HepG2 (cell line): ENCODE data around the gene FYTTD1. TPM values are rescaled to one million over a fixed set of nuclear protein-coding genes. Genes with fewer than 3 reads are reported as not detected.

Experiments used
- ATM ChIP-seq: fragments of 450-650 bp; IDR thresholded peaks from 2 replicates; pipeline ENCODE4 v1.7.1; 2017; ENCODE audit warnings: mild to moderate bottlenecking, borderline replicate concordance
- GPN1 ChIP-seq: sonication (generic); formaldehyde crosslinking; IDR thresholded peaks from 2 replicates; pipeline ENCODE4 v1.5.1; 2020; ENCODE audit warnings: missing genetic modification reagents, borderline replicate concordance
- KDM5B ChIP-seq: sonication (generic); formaldehyde crosslinking; IDR thresholded peaks from 2 replicates; pipeline ENCODE4 v1.4.0; 2020; ENCODE audit warnings: missing genetic modification reagents, mild to moderate bottlenecking, borderline replicate concordance
- MED1 ChIP-seq: sonication (generic); formaldehyde crosslinking; IDR thresholded peaks from 2 replicates; pipeline ENCODE4 v1.4.0; 2020; ENCODE audit warnings: missing genetic modification reagents
- MIER2 ChIP-seq: IDR thresholded peaks from 2 replicates; pipeline ENCODE4 v1.6.1; 2016; ENCODE audit warnings: missing biosample characterization, missing genetic modification reagents
- NFYB ChIP-seq: sonication (generic); formaldehyde crosslinking; IDR thresholded peaks from 2 replicates; pipeline ENCODE4 v1.4.0; 2020; ENCODE audit warnings: missing genetic modification reagents
- PAWR ChIP-seq: sonication (generic); formaldehyde crosslinking; IDR thresholded peaks from 2 replicates; pipeline ENCODE4 v1.4.0; 2020; ENCODE audit warnings: missing genetic modification reagents, mild to moderate bottlenecking, borderline replicate concordance
- SAP130 ChIP-seq: IDR thresholded peaks from 2 replicates; pipeline ENCODE4 v1.6.1; 2016; ENCODE audit warnings: low read depth
- SCMH1 ChIP-seq: sonication (generic); formaldehyde crosslinking; IDR thresholded peaks from 2 replicates; pipeline ENCODE4 v1.9.0; 2021; ENCODE audit warnings: missing genetic modification reagents, mild to moderate bottlenecking, borderline replicate concordance
- SRF ChIP-seq: IDR thresholded peaks from 2 replicates; pipeline ENCODE4 v1.6.1; 2011; ENCODE audit warnings: mild to moderate bottlenecking, low read depth, low read length, moderate library complexity
- ZBTB21 ChIP-seq: sonication (generic); formaldehyde crosslinking; IDR thresholded peaks from 2 replicates; pipeline ENCODE4 v1.4.0; 2020; ENCODE audit warnings: missing genetic modification reagents
- ZFAT ChIP-seq: sonication (generic); formaldehyde crosslinking; conservative IDR thresholded peaks from 2 replicates; pipeline ENCODE4 v1.8.1; 2023; ENCODE audit warnings: missing genetic modification reagents, inconsistent platforms
- ZMYM4 ChIP-seq: sonication (generic); formaldehyde crosslinking; IDR thresholded peaks from 2 replicates; pipeline ENCODE4 v1.8.1; 2023; ENCODE audit warnings: mild to moderate bottlenecking, missing genetic modification reagents
- ZNF431 ChIP-seq: sonication (generic); formaldehyde crosslinking; IDR thresholded peaks from 2 replicates; pipeline ENCODE4 v1.9.0; 2022; ENCODE audit warnings: missing genetic modification reagents, low read depth, mild to moderate bottlenecking, borderline replicate concordance
- ZNF589 ChIP-seq: sonication (generic); formaldehyde crosslinking; conservative IDR thresholded peaks from 2 replicates; pipeline ENCODE4 v1.8.0; 2022; ENCODE audit warnings: mild to moderate bottlenecking, moderate library complexity, missing genetic modification reagents
- ZNF749 ChIP-seq: sonication (generic); formaldehyde crosslinking; IDR thresholded peaks from 2 replicates; pipeline ENCODE4 v1.8.0; 2022; ENCODE audit warnings: mild to moderate bottlenecking, missing genetic modification reagents, moderate library complexity, borderline replicate concordance
- ZNF766 ChIP-seq: sonication (generic); formaldehyde crosslinking; IDR thresholded peaks from 2 replicates; pipeline ENCODE4 v1.5.0; 2020; ENCODE audit warnings: missing genetic modification reagents, borderline replicate concordance
- ZNF841 ChIP-seq: sonication (generic); formaldehyde crosslinking; IDR thresholded peaks from 2 replicates; pipeline ENCODE4 v1.8.1; 2023; ENCODE audit warnings: missing genetic modification reagents, borderline replicate concordance
- ZNF879 ChIP-seq: sonication (generic); formaldehyde crosslinking; IDR thresholded peaks from 2 replicates; pipeline ENCODE4 v1.8.1; 2023; ENCODE audit warnings: missing genetic modification reagents
- polyA plus RNA-seq, 8 experiments: library from polyadenylated mRNA; depleted of rRNA in 3 of 8; stranded (reverse) in 7 of 8; unstranded in 1 of 8; fragments of >200 nt; fragmentation: Illumina TruSeq in 4 of 8; extraction: Trizol in 4 of 8; gene quantifications; 2 replicates each; pipeline versions ENCODE4 v1.2.1 to v1.2.3, GENCODE V29; 2011 to 2016; ENCODE audit warnings: low read depth in 4 of 8, missing spikeins in 1 of 8, mixed read lengths in 1 of 8; ENCODE audit not compliant: insufficient read depth in 1 of 8
- total RNA-seq, 5 experiments: library from RNA; depleted of rRNA; stranded (reverse); fragments of >200 nt; fragmentation: Illumina TruSeq; extraction: Trizol; gene quantifications; 2 replicates each; pipeline ENCODE4 v1.2.3, GENCODE V29; 2016; ENCODE audit warnings: low read depth in 1 of 5
- TF ChIP-seq, protein P1 (sequence below), 2 experiments: sonication (generic) in 1 of 2; formaldehyde crosslinking in 1 of 2; IDR thresholded peaks; 2 replicates each; pipeline versions ENCODE4 v1.4.0 to v1.6.1; 2016 to 2020; ENCODE audit warnings: borderline replicate concordance in 1 of 2, low read depth in 1 of 2, mild to moderate bottlenecking in 1 of 2, missing genetic modification reagents in 1 of 2
- TF ChIP-seq, protein P2 (sequence below): sonication (generic); formaldehyde crosslinking; IDR thresholded peaks from 2 replicates; pipeline ENCODE4 v1.5.0; 2020; ENCODE audit warnings: missing genetic modification reagents

FYTTD1 gene
- total and polyA plus RNA-seq, 2 of the 13 experiments (the other 11 are each of a cell fraction or from before 2014, with no cell fraction given): 6.5 to 28.8 TPM

DNA sequence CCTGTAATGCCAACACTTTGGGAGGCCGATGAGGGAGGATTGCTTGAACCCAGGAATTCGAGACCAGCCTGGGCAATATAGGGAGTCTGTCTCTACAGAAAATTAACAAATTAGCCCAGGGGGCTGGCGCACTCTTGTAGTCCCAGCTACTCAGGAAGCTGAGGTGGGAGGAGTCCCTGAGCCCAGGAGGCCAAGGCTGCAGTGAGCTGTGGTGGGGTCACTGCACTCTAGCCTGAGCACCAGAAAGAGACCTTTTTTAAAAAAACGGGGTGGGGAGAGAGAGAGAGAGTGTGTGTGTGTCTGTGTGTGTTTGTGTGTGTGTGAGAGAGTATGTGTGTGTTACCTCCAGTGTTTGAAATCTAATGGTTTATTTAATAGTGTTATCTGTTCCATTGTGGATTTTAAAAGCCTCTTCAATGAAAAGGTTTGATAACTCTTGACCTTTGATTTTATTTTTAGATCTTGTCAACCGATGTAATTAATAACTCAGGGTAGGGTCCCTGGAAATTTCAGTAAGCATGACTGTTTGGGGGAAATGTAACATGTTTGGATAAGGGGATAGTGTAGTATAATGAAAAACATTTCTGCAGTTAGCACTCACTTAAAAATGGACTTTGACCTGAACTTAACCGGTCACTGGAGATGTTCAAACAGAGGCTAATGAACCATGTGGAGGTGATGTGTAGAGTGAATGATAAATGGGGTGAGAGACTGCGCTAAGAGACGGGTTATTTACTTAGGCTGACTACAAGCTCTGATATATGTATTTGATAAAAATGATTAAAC, 71.1 kb downstream of the FYTTD1 start (continued):
- TF ChIP-seq ZNF841 (CRISPR knock-in tag) (no peak), ZBTB21 (CRISPR knock-in tag) (no peak), GPN1 (no peak), ZNF431 (CRISPR knock-in tag) (peak; percentile 72; the same call in 1 of the 2 replicates), KDM5B (CRISPR knock-in tag) (no peak), SRF (no peak), SAP130 (CRISPR knock-in tag) (peak; percentile 84), NFYB (CRISPR knock-in tag) (no peak), PAWR (CRISPR knock-in tag) (no peak), ZNF879 (CRISPR knock-in tag) (no peak), ZNF766 (no peak), MED1 (CRISPR knock-in tag) (peak; percentile 62), MIER2 (CRISPR knock-in tag) (no peak), ZFAT (CRISPR knock-in tag) (no peak), ZNF749 (CRISPR knock-in tag) (no peak), ZMYM4 (peak; percentile 65), SCMH1 (CRISPR knock-in tag) (no peak), ZNF589 (CRISPR knock-in tag) (no peak), ATM (no peak)
- TF ChIP-seq, protein P1, sequence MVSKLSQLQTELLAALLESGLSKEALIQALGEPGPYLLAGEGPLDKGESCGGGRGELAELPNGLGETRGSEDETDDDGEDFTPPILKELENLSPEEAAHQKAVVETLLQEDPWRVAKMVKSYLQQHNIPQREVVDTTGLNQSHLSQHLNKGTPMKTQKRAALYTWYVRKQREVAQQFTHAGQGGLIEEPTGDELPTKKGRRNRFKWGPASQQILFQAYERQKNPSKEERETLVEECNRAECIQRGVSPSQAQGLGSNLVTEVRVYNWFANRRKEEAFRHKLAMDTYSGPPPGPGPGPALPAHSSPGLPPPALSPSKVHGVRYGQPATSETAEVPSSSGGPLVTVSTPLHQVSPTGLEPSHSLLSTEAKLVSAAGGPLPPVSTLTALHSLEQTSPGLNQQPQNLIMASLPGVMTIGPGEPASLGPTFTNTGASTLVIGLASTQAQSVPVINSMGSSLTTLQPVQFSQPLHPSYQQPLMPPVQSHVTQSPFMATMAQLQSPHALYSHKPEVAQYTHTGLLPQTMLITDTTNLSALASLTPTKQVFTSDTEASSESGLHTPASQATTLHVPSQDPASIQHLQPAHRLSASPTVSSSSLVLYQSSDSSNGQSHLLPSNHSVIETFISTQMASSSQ (IDR thresholded peaks at IDR 0.05; ENCODE audit: low read depth): no peak; the same call in 1 of the 2 replicates
- TF ChIP-seq, protein P1 (CRISPR knock-in tag; IDR thresholded peaks at IDR 0.05; ENCODE audit: borderline replicate concordance): peak; percentile 75; the same call in 1 of the 2 replicates
- TF ChIP-seq, protein P2, sequence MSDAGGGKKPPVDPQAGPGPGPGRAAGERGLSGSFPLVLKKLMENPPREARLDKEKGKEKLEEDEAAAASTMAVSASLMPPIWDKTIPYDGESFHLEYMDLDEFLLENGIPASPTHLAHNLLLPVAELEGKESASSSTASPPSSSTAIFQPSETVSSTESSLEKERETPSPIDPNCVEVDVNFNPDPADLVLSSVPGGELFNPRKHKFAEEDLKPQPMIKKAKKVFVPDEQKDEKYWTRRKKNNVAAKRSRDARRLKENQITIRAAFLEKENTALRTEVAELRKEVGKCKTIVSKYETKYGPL (CRISPR knock-in tag): no peak
